Naive thymus-derived CD4-positive, alpha-beta T cell (primary cell): ENCODE data around the gene PRLR. TPM values are rescaled to one million over a fixed set of nuclear protein-coding genes. Genes with fewer than 3 reads are reported as not detected.

Experiments
- ATAC-seq: fragments of 150-1000 bp; cut with Tn5 transposase; 2 replicates; pipeline ENCODE4 v1.10.0; 2021; ENCODE audit warnings: mild to moderate bottlenecking, moderate library complexity
- CTCF ChIA-PET: fragments of 350-600 bp; sonication (Branson Sonifier 250); formaldehyde crosslinking; loops from one replicate; lab custom pipeline; 2021; ENCODE audit warnings: antibody characterized with exemption; lab: Charles Lee
- POLR2A ChIA-PET: fragments of 350-600 bp; sonication (Branson Sonifier 250); formaldehyde crosslinking; loops from one replicate; lab custom pipeline; 2021; ENCODE audit warnings: antibody characterized with exemption, inconsistent platforms; lab: Charles Lee
- DNase-seq, 9 donors: peaks; one replicate each; pipeline versions ENCODE4 v3.0.0 to v3.0.0-alpha.2; 2020 to 2022; ENCODE audit warnings: mixed read lengths in 1 of 9
- H3K27ac ChIP-seq: one replicate; pipeline ENCODE4 v1.7.0; 2013; ENCODE audit warnings: mild to moderate bottlenecking, low read depth, low read length, moderate library complexity
- H3K27me3 ChIP-seq, 2 donors: one replicate each; pipeline ENCODE4 v1.7.0; 2013; ENCODE audit warnings: low read length in 2 of 2, mild to moderate bottlenecking in 2 of 2, moderate library complexity in 2 of 2; ENCODE audit not compliant: control insufficient read depth in 2 of 2, insufficient read depth in 2 of 2
- H3K36me3 ChIP-seq, 3 experiments: 1 replicate in 2 of 3; 2 replicates in 1 of 3; pipeline ENCODE4 v1.7.0; 2013; ENCODE audit warnings: low read length in 3 of 3, mild to moderate bottlenecking in 3 of 3, moderate library complexity in 1 of 3; ENCODE audit not compliant: insufficient read depth in 3 of 3, control insufficient read depth in 2 of 3
- H3K4me1 ChIP-seq, 2 donors: one replicate each; pipeline ENCODE4 v1.7.0; 2013; ENCODE audit warnings: low read length in 2 of 2, mild to moderate bottlenecking in 2 of 2, moderate library complexity in 1 of 2; ENCODE audit not compliant: control insufficient read depth in 2 of 2, insufficient read depth in 2 of 2
- H3K4me3 ChIP-seq: 2 replicates; pipeline ENCODE4 v1.7.0; 2013; ENCODE audit warnings: mild to moderate bottlenecking, low read length
- H3K9me3 ChIP-seq, 3 experiments: 1 replicate in 2 of 3; 2 replicates in 1 of 3; pipeline ENCODE4 v1.7.0; 2013; ENCODE audit warnings: low read length in 3 of 3; ENCODE audit not compliant: control insufficient read depth in 2 of 3
- H3K27ac Mint-ChIP-seq, 9 donors: one replicate each; pipeline ENCODE4 v1.8.0; 2020 to 2022; ENCODE audit warnings: mixed read lengths in 9 of 9, mild to moderate bottlenecking in 8 of 9, moderate library complexity in 5 of 9, inconsistent platforms in 2 of 9
- H3K27me3 Mint-ChIP-seq, 5 donors: one replicate each; pipeline ENCODE4 v1.8.0; 2021 to 2022; ENCODE audit warnings: mixed read lengths in 5 of 5, mild to moderate bottlenecking in 1 of 5
- H3K36me3 Mint-ChIP-seq, 5 donors: one replicate each; pipeline ENCODE4 v1.8.0; 2020 to 2022; ENCODE audit warnings: mixed read lengths in 5 of 5, mild to moderate bottlenecking in 3 of 5, inconsistent platforms in 1 of 5
- H3K4me1 Mint-ChIP-seq, 7 donors: one replicate each; pipeline ENCODE4 v1.8.0; 2020 to 2022; ENCODE audit warnings: mixed read lengths in 7 of 7, mild to moderate bottlenecking in 3 of 7, inconsistent platforms in 1 of 7
- H3K4me3 Mint-ChIP-seq, 10 donors: one replicate each; pipeline ENCODE4 v1.8.0; 2020 to 2022; ENCODE audit warnings: mild to moderate bottlenecking in 10 of 10, mixed read lengths in 10 of 10, moderate library complexity in 6 of 10, inconsistent platforms in 2 of 10
- H3K9me3 Mint-ChIP-seq, 11 donors: one replicate each; pipeline ENCODE4 v1.8.0; 2020 to 2022; ENCODE audit warnings: mixed read lengths in 11 of 11, mild to moderate bottlenecking in 4 of 11, inconsistent platforms in 1 of 11, moderate library complexity in 1 of 11
- intact Hi-C, 2 donors: fragments of 100-400 bp; cut with micrococcal nuclease; formaldehyde crosslinking; loops; one replicate each; pipeline ENCODE4 v1.15.1; 2023
- polyA plus RNA-seq, 2 donors: library from polyadenylated mRNA; unstranded; fragments of 300-500 nt; fragmentation: Illumina TruSeq; gene quantifications; one replicate each; pipeline ENCODE4 v1.2.3, GENCODE V29; 2021
- total RNA-seq, 6 experiments: library from RNA in 5 of 6; stranded (reverse) in 5 of 6; gene quantifications; 1 replicate in 5 of 6; 2 replicates in 1 of 6; pipeline ENCODE4 v1.2.3 and lab custom pipeline; 2021 to 2026

The PRLR gene
- total and polyA plus RNA-seq, 7 experiments from 2014 or later = 0.03 to 1.4 TPM; not detected in 5

DNA sequence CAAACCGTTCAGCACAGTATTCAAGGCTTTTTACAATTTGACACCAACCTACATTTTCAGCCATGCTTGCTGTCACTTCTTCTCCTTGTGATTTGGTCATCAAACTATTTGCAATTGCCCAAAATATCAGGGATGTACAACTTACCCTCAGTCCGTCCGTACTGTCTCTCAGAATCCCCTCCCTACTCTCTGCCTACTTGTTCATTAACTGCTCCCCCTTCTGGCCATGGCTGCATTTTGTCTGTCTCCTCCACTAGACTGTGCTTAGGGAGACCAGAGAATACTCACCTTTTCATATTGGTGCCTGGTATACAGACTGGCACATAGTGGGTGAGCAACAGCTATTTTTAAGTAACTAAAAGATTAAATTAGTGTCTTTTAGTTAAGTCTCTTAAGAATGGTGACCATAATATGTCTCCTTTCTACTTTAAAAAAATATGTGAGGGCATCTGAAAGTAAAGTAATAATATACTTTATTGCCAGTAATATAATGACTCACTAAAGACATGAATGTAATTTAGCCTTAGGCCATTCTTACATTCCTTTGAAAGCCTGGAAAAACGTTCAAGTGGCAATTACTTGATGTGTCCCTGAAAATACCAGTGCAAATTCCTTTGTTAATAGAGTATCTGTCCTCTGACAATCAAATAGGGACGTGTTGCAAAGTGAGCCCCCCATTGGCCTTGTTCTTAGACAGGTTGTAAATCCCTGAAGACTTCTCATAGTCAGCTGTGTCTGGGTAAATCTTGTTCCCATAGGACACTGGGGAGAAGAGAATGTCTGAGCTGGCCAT is 27.8 kb downstream of the PRLR start:
- ATAC-seq (peak; percentile 40), DNase-seq (peak in 4 of 9 donors; percentile 2 to 4 (median 2))
- Mint-ChIP-seq H3K36me3 (no peaks in the 10 kb centered on the region), H3K4me1 (peaks cover 0 to 1% (median 0%) of the 10 kb centered on the region in 7 donors), H3K4me3 (no peak overlapping the region), H3K27ac (no peak overlapping the region), H3K27me3 (peaks cover 20 to 43% (median 30%) of the 10 kb centered on the region in 5 donors), H3K9me3 (no peaks in the 10 kb centered on the region)
- intact Hi-C loops = loop anchor here (1.0 kb wide), 2 partner anchors 113 to 724 kb away; no protein-coding TSS in a partner anchor
- CTCF ChIA-PET = interaction anchor here (1.0 to 1.2 kb wide), 2 partner anchors 8 to 729 kb away, joined by 3 read pairs; no protein-coding TSS in a partner anchor
- no peaks in the 10 kb centered on the region for H3K4me1 ChIP-seq
- no peak overlapping the region for H3K4me3 ChIP-seq
- H3K27ac ChIP-seq = no peak overlapping the region
- POLR2A ChIA-PET = no interaction called here
- H3K36me3 ChIP-seq = no peaks in the 10 kb centered on the region
- H3K27me3 ChIP-seq = no peaks in the 10 kb centered on the region
- H3K9me3 ChIP-seq = no peaks in the 10 kb centered on the region

DNA sequence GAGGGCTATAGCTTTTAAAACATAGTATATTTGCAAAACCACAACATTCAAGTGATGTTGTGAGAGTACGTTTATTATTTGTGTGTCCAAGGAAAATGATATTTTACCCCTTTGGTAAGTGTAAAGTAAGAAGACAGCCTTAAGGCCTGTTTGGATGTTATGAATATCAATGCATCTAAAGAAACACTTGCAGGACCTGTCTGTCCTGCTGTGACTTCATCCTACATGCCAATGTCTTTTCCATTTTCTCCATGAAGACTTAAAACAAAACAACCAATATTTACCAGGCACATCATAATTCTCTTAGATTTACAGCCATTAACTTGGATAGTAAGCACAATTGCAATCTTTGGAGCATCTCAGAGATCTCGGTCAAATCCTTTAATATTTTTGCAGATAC is 29.0 kb downstream of the PRLR start:
- Histone ChIP-seq H3K36me3 (no peaks in the 10 kb centered on the region), H3K9me3 (no peaks in the 10 kb centered on the region), H3K27ac (no peak overlapping the region), H3K27me3 (no peaks in the 10 kb centered on the region), H3K4me1 (no peaks in the 10 kb centered on the region), H3K4me3 (no peak overlapping the region)
- POLR2A ChIA-PET = no interaction called here
- no peak for DNase-seq
- no peaks in the 10 kb centered on the region for H3K36me3 Mint-ChIP-seq
- H3K27me3 Mint-ChIP-seq = peaks cover 17 to 40% (median 27%) of the 10 kb centered on the region in 5 donors
- ATAC-seq = no peak
- no peaks in the 10 kb centered on the region for H3K9me3 Mint-ChIP-seq
- no peaks in the 10 kb centered on the region for H3K4me1 Mint-ChIP-seq
- H3K27ac Mint-ChIP-seq = no peak overlapping the region
- CTCF ChIA-PET = no interaction called here
- H3K4me3 Mint-ChIP-seq = no peak overlapping the region
- intact Hi-C loops = no loop called here

DNA sequence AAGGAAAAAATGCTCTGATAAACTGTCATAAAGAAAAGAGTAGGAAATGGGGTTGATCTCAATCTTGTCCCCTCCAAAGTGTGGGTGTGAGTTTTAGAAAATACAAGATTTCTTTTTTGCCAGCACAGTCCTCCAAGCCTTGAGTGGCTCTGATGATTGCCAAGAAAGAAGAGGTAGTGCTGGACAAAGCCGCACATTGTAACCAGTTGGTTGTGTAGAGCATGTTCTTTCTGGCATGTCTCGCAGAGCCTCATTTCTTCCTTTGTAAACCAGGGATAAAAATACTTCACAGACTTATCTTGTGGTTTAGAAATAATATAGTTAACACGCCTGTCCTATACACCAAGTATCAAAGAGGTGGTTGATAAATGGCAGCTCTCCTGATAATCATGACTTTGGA is 30.4 kb downstream of the PRLR start:
- H3K36me3 ChIP-seq = no peaks in the 10 kb centered on the region
- no peaks in the 10 kb centered on the region for H3K4me1 ChIP-seq
- Mint-ChIP-seq H3K4me1 (peaks cover 0 to 3% (median 0%) of the 10 kb centered on the region in 7 donors), H3K27me3 (peaks cover 14 to 32% (median 24%) of the 10 kb centered on the region in 5 donors), H3K36me3 (no peaks in the 10 kb centered on the region), H3K4me3 (no peak overlapping the region), H3K9me3 (no peaks in the 10 kb centered on the region), H3K27ac (no peak overlapping the region)
- intact Hi-C loops = no loop called here
- no peak overlapping the region for H3K27ac ChIP-seq
- ATAC-seq = no peak
- DNase-seq = no peak
- POLR2A ChIA-PET = no interaction called here
- H3K27me3 ChIP-seq = no peaks in the 10 kb centered on the region
- CTCF ChIA-PET = no interaction called here
- no peak overlapping the region for H3K4me3 ChIP-seq
- H3K9me3 ChIP-seq = no peaks in the 10 kb centered on the region

DNA sequence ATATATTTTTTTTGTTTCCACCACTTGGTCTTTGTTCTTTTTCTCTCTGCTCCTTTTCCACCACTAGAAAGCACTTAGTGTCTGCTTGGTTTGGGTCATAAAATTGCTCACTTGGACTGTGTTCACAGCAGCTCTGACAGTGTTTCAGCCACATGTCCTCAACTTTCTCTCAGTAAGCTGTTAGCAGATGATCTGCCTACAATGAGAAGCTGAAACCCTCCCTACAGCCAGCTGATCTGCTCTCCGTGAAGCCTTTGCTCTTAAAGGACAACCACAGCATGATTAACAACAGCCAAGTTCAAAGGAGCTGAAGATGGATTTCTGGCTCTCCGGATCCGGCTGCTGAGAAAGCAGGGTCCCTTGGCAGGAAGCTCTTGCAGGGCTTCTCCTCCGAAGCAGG is 31.6 kb downstream of the PRLR start:
- Mint-ChIP-seq H3K4me3 (no peak overlapping the region), H3K27ac (no peak overlapping the region), H3K9me3 (no peaks in the 10 kb centered on the region), H3K27me3 (peaks cover 14 to 30% (median 24%) of the 10 kb centered on the region in 5 donors), H3K36me3 (no peaks in the 10 kb centered on the region), H3K4me1 (peaks cover 0 to 7% (median 0%) of the 10 kb centered on the region in 7 donors)
- Histone ChIP-seq H3K27me3 (no peaks in the 10 kb centered on the region), H3K4me3 (no peak overlapping the region), H3K4me1 (no peaks in the 10 kb centered on the region), H3K27ac (no peak overlapping the region), H3K36me3 (no peaks in the 10 kb centered on the region), H3K9me3 (no peaks in the 10 kb centered on the region)
- ATAC-seq (no peak), DNase-seq (no peak)
- CTCF ChIA-PET = no interaction called here
- POLR2A ChIA-PET = no interaction called here
- intact Hi-C loops = no loop called here

DNA sequence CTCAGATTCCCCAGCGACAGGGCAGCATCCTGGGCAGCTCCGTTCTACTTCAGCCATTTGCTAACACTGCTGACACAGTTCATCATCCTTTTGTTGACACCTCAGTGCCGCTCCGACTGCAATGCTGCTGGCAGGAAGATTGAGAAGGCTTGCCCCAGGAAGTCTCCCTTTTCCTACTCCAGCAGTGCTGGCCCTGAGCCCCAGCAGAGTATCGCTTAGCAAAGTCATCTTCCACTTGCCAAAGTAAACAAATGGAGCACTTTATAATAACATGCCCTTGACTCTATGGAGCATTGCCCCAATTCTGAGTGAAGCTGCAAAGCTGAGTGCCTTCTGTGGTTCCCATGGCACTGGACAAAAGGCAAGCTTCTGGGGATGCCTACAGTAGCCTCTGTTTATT is 32.2 kb downstream of the PRLR start:
- Mint-ChIP-seq H3K27ac (no peak overlapping the region), H3K27me3 (peaks cover 14 to 33% (median 19%) of the 10 kb centered on the region in 5 donors), H3K4me1 (peaks cover 0 to 7% (median 0%) of the 10 kb centered on the region in 7 donors), H3K4me3 (no peak overlapping the region), H3K9me3 (no peaks in the 10 kb centered on the region), H3K36me3 (no peaks in the 10 kb centered on the region)
- DNase-seq = no peak
- ChIA-PET CTCF (no interaction called here), POLR2A (no interaction called here)
- ATAC-seq = no peak
- Histone ChIP-seq H3K27me3 (no peaks in the 10 kb centered on the region), H3K4me1 (no peaks in the 10 kb centered on the region), H3K36me3 (no peaks in the 10 kb centered on the region), H3K4me3 (no peak overlapping the region), H3K9me3 (no peaks in the 10 kb centered on the region), H3K27ac (no peak overlapping the region)
- intact Hi-C loops = no loop called here

DNA sequence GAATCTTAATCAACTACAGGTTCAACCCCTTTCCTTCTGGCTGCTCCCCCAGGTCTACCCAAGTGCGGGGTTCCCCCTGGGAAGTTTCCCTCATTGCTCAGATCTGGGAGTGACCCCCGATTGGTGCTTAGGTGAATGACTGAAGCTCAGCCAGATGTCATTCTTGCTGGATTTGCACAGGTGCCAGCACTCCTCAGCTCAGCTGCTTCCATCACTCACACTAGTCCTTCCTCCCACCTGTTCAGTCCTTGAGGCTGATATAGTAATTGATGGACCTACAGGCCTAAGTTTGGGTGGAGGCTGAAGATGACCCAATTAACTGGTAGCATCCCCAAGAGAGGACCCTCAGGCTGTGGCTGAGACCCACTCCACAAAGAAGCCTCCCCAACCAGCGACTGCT is 32.9 kb downstream of the PRLR start:
- CTCF ChIA-PET = no interaction called here
- POLR2A ChIA-PET = no interaction called here
- DNase-seq (no peak), ATAC-seq (no peak)
- no peak overlapping the region for H3K27ac ChIP-seq
- peaks cover 14 to 30% (median 18%) of the 10 kb centered on the region in 5 donors for H3K27me3 Mint-ChIP-seq
- no peak overlapping the region for H3K4me3 ChIP-seq
- no peaks in the 10 kb centered on the region for H3K36me3 Mint-ChIP-seq
- no peak overlapping the region for H3K27ac Mint-ChIP-seq
- H3K27me3 ChIP-seq = no peaks in the 10 kb centered on the region
- no peaks in the 10 kb centered on the region for H3K9me3 ChIP-seq
- intact Hi-C loops = no loop called here
- H3K4me1 Mint-ChIP-seq = peaks cover 0 to 7% (median 0%) of the 10 kb centered on the region in 7 donors
- H3K9me3 Mint-ChIP-seq = no peaks in the 10 kb centered on the region
- H3K4me3 Mint-ChIP-seq = no peak overlapping the region
- H3K36me3 ChIP-seq = no peaks in the 10 kb centered on the region
- H3K4me1 ChIP-seq = no peaks in the 10 kb centered on the region

DNA sequence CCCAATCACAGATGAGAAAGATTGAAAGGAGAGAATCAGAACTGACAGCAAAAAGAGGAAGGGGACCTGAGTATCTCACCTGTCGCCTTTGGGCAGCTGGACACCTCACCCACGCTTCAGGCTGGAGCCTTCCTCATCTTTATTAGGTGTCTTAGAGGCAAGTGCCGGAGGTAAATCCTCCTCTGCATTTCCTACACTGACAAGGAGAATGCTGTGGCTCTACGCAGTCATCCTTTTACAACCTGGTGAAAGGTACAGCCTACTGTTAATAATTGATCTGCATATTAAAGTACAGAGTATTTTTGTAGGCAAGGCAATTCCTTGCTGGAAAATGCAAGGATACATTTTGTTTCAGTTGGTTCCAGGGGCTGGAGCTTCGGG is 34.8 kb downstream of the PRLR start:
- H3K27me3 Mint-ChIP-seq = peaks cover 14 to 38% (median 15%) of the 10 kb centered on the region in 5 donors
- POLR2A ChIA-PET = no interaction called here
- no peaks in the 10 kb centered on the region for H3K4me1 ChIP-seq
- no peaks in the 10 kb centered on the region for H3K36me3 Mint-ChIP-seq
- H3K9me3 Mint-ChIP-seq = peaks cover 0 to 2% (median 0%) of the 10 kb centered on the region in 11 donors
- CTCF ChIA-PET = no interaction called here
- no peak overlapping the region for H3K27ac ChIP-seq
- H3K36me3 ChIP-seq = no peaks in the 10 kb centered on the region
- no peaks in the 10 kb centered on the region for H3K9me3 ChIP-seq
- intact Hi-C loops = no loop called here
- ATAC-seq (no peak), DNase-seq (no peak)
- peaks cover 0 to 7% (median 0%) of the 10 kb centered on the region in 7 donors for H3K4me1 Mint-ChIP-seq
- no peak overlapping the region for H3K27ac Mint-ChIP-seq
- H3K27me3 ChIP-seq = no peaks in the 10 kb centered on the region
- no peak overlapping the region for H3K4me3 ChIP-seq
- no peak overlapping the region for H3K4me3 Mint-ChIP-seq
